K562 (cell line): ENCODE results near the gene FERMT1.

Source experiments
- POLR2A ChIP-seq: fragments of 450-650 bp; conservative IDR thresholded peaks from 2 replicates; pipeline ENCODE4 v1.6.1; 2016
- ZZZ3 ChIP-seq: fragments of 450-650 bp; IDR thresholded peaks from 2 replicates; pipeline ENCODE4 v1.6.1; 2016; ENCODE audit warnings: antibody characterized with exemption, mild to moderate bottlenecking, moderate library complexity

DNA sequence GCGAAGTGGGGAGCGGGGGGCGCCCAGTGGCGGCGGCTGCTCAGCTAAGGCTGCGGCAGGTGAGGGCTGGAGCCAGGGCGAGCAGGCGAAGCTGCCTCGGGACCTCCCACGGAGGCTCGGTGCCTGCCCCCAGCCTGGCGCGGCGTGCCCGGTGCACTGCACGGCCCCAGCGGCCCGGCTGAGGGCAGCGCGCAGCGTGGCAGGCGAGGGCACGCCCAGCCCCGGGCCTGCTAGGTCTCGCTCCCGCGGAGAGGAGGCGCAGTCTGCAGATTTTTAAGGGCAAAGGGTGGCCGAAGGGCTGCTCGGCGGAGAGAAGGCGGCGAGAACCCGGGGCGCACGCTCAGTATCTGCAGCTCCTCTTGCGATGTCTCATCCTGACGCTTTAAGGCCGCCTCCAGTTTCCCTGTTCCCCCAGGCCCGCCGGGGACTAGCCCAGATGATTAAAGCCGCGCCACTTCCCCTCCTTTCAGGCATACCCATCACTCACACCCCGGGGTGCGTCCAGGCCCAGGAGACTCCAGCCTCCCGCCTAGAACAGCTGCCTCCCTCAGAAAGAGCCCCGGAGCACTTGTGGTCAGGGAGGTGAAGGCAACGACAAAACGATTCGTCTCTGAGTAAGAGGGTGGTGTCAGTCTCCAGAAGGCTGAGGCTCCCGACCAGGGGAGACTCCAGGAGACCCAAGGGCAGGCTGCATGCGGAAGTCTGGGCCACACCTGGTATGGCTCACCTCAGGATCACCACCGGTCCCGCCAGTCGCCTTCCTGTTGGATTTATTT lies at the start of gene FERMT1:
- TF ChIP-seq POLR2A, result no peak
- TF ChIP-seq ZZZ3, result no peak
